ENCODE measurements around the gene PDE4D.

DNA sequence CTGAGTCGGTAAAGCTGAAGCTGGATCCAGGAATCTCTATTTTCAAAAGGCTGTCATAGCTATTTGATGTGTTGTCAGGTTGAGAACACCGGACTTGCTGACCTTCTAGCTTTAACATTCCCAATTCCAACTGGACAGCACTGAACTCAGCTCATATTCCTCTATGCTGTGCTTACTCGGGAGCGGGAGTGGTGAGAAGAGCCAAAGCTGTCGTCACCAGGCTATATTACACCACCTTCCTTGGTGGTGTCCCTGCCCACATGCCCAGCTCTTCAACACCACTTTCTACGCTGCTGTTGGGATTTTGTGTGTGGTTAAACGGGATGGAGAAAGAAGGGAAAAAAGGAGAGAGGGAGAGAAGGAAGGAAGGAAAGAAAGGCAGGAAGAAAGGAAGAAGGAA lies 657.1 kb downstream of the PDE4D start:
- TF ChIP-seq POLR2AphosphoS5 (IDR thresholded peaks at IDR 0.05; ENCODE audit: low read depth, low read length): no peak
- TF ChIP-seq, protein P1, sequence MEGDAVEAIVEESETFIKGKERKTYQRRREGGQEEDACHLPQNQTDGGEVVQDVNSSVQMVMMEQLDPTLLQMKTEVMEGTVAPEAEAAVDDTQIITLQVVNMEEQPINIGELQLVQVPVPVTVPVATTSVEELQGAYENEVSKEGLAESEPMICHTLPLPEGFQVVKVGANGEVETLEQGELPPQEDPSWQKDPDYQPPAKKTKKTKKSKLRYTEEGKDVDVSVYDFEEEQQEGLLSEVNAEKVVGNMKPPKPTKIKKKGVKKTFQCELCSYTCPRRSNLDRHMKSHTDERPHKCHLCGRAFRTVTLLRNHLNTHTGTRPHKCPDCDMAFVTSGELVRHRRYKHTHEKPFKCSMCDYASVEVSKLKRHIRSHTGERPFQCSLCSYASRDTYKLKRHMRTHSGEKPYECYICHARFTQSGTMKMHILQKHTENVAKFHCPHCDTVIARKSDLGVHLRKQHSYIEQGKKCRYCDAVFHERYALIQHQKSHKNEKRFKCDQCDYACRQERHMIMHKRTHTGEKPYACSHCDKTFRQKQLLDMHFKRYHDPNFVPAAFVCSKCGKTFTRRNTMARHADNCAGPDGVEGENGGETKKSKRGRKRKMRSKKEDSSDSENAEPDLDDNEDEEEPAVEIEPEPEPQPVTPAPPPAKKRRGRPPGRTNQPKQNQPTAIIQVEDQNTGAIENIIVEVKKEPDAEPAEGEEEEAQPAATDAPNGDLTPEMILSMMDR (IDR thresholded peaks at IDR 0.05): no peak
- no peak for TF ChIP-seq TCF7L2 (IDR thresholded peaks at IDR 0.05; ENCODE audit: low read depth, low read length)
